Activated CD8-positive, alpha-beta T cell treated with anti-CD3 and anti-CD28 coated beads for 36 hours (primary cell): ENCODE data around the gene LRRC8B. TPM values are rescaled to one million over a fixed set of nuclear protein-coding genes. Genes with fewer than 3 reads are reported as not detected.

Experiments used
- ATAC-seq: fragments of 200-7000 bp; cut with Tn5 transposase; one replicate; pipeline ENCODE4 v1.10.0; 2021; ENCODE audit warnings: mild to moderate bottlenecking, moderate library complexity
- CTCF ChIA-PET: fragments of 350-600 bp; sonication (Branson Sonifier 250); formaldehyde crosslinking; loops from one replicate; lab custom pipeline; 2021; ENCODE audit warnings: antibody characterized with exemption; lab: Charles Lee
- POLR2A ChIA-PET: fragments of 350-600 bp; sonication (Branson Sonifier 250); formaldehyde crosslinking; loops from one replicate; lab custom pipeline; 2021; ENCODE audit warnings: antibody characterized with exemption; lab: Charles Lee
- DNase-seq: peaks from one replicate; pipeline ENCODE4 v3.0.0-alpha.2; 2020
- H3K27ac Mint-ChIP-seq: one replicate; pipeline ENCODE4 v1.8.0; 2021; ENCODE audit warnings: mild to moderate bottlenecking, mixed read lengths
- H3K27me3 Mint-ChIP-seq: one replicate; pipeline ENCODE4 v1.8.0; 2021; ENCODE audit warnings: mixed read lengths
- H3K36me3 Mint-ChIP-seq: one replicate; pipeline ENCODE4 v1.8.0; 2021; ENCODE audit warnings: low read depth, mixed read lengths
- H3K4me1 Mint-ChIP-seq: one replicate; pipeline ENCODE4 v1.8.0; 2021; ENCODE audit warnings: low read depth, mixed read lengths
- H3K4me3 Mint-ChIP-seq: one replicate; pipeline ENCODE4 v1.8.0; 2021; ENCODE audit warnings: mild to moderate bottlenecking, moderate library complexity, mixed read lengths
- H3K9me3 Mint-ChIP-seq: one replicate; pipeline ENCODE4 v1.8.0; 2021; ENCODE audit warnings: mixed read lengths
- intact Hi-C: fragments of 100-400 bp; cut with micrococcal nuclease; formaldehyde crosslinking; loops from one replicate; pipeline ENCODE4 v1.10.0; 2022
- total RNA-seq, 2 experiments: library from RNA; stranded (reverse); gene quantifications; one replicate each; pipeline ENCODE4 v1.2.3, GENCODE V29; 2021
- TF ChIP-seq, protein P1 (sequence below): fragments of 200-600 bp; IDR thresholded peaks from one replicate; pipeline ENCODE4 v1.8.0; 2022; ENCODE audit warnings: antibody characterized with exemption, mild to moderate bottlenecking

Gene LRRC8B
- total RNA-seq, 2 experiments from 2014 or later, result 24.9 to 31.7 TPM

DNA sequence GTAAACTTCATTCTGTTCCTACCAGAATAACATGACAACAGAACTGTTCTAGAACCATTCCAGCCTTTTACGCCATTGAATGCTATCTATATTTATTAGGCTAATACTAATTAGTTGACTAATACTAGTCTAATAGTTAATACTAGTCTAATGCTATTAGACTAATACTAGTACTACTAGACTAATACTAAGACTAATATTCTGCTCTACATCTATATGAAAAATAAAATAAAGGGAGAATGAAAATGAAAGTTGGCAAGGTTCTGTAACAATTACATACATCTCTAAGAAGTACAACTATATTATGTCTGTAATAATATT is 40.9 kb upstream of the LRRC8B start:
- TF ChIP-seq, protein P1, sequence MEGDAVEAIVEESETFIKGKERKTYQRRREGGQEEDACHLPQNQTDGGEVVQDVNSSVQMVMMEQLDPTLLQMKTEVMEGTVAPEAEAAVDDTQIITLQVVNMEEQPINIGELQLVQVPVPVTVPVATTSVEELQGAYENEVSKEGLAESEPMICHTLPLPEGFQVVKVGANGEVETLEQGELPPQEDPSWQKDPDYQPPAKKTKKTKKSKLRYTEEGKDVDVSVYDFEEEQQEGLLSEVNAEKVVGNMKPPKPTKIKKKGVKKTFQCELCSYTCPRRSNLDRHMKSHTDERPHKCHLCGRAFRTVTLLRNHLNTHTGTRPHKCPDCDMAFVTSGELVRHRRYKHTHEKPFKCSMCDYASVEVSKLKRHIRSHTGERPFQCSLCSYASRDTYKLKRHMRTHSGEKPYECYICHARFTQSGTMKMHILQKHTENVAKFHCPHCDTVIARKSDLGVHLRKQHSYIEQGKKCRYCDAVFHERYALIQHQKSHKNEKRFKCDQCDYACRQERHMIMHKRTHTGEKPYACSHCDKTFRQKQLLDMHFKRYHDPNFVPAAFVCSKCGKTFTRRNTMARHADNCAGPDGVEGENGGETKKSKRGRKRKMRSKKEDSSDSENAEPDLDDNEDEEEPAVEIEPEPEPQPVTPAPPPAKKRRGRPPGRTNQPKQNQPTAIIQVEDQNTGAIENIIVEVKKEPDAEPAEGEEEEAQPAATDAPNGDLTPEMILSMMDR, result no peak
- no peak overlapping the region for H3K27ac Mint-ChIP-seq
- peaks cover 15% of the 10 kb centered on the region for H3K9me3 Mint-ChIP-seq
- H3K36me3 Mint-ChIP-seq, result no peaks in the 10 kb centered on the region
- H3K4me3 Mint-ChIP-seq, result no peak overlapping the region
- peaks cover 27% of the 10 kb centered on the region for H3K4me1 Mint-ChIP-seq
- intact Hi-C loops, result loop anchor here (5.0 to 10.0 kb wide), 4 partner anchors 119 to 511 kb away; partner anchors contain the start of genes LRRC8C and ZNF326
- peaks cover 3% of the 10 kb centered on the region for H3K27me3 Mint-ChIP-seq
- POLR2A ChIA-PET, result interaction anchor here (0.6 to 1.0 kb wide), 2 partner anchors 120 to 227 kb away, joined by 3 read pairs; no protein-coding TSS in a partner anchor
- no peak for ATAC-seq
- DNase-seq, result no peak
- CTCF ChIA-PET, result interaction anchor here (0.6 to 5.1 kb wide), 46 partner anchors 9 to 510 kb away, joined by 3 to 58 read pairs (median 4); no protein-coding TSS in a partner anchor

DNA sequence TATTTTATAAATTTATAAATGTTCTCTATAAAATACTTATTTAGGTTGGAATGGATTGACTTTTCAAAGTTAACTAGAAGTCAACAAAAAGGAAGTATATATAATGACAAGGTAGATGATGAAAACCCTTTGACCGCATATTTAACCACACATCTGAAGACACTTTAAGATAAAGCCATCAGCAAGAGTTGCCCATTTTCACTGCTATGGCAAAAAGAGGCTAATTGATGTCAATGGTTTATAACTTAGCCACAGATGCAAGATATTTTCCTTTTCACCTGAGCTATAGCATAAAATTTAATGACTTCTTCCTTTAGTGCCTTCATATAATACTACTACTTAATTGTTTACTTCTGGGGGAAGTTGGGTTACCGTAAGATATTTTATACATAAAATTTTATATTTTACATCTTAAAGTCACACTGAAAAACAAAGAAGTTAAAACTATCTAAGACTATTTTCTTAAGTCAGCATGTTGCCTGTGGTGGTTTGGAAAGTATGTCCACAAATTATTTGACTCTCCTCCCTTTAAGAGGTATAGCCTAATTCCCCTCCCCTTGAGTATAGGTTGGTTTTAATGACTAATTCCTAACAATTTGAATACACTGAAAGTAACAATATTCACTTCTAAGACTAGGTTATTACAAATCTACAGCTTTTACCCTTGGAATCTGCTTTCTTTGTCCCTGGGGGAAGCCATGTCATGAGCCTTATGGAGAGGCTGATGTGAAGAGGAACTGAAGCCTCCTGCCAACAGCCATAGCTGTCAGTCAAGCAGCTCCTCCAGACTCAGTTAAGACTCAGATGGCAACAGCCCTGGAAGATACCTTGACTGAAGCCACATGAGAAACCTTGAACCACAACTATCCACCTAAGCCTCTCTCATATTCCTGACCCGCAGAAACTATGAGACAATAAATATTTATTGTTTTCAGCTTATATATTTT is 40.3 kb upstream of the LRRC8B start:
- peaks cover 31% of the 10 kb centered on the region for H3K4me1 Mint-ChIP-seq
- H3K27ac Mint-ChIP-seq, result no peak overlapping the region
- TF ChIP-seq, protein P1, result no peak
- no peak for ATAC-seq
- ChIA-PET POLR2A (interaction anchor here (0.6 to 1.0 kb wide), 3 partner anchors 75 to 226 kb away, joined by 3 read pairs; no protein-coding TSS in a partner anchor), CTCF (interaction anchor here (0.6 to 5.1 kb wide), 41 partner anchors 10 to 509 kb away, joined by 3 to 58 read pairs (median 4); no protein-coding TSS in a partner anchor)
- H3K36me3 Mint-ChIP-seq, result no peaks in the 10 kb centered on the region
- intact Hi-C loops, result loop anchor here (5.0 to 10.0 kb wide), 5 partner anchors 38 to 510 kb away; partner anchors contain the start of genes LRRC8B, LRRC8C and ZNF326
- H3K4me3 Mint-ChIP-seq, result no peak overlapping the region
- DNase-seq, result no peak
- H3K27me3 Mint-ChIP-seq, result peaks cover 3% of the 10 kb centered on the region
- peaks cover 15% of the 10 kb centered on the region for H3K9me3 Mint-ChIP-seq

DNA sequence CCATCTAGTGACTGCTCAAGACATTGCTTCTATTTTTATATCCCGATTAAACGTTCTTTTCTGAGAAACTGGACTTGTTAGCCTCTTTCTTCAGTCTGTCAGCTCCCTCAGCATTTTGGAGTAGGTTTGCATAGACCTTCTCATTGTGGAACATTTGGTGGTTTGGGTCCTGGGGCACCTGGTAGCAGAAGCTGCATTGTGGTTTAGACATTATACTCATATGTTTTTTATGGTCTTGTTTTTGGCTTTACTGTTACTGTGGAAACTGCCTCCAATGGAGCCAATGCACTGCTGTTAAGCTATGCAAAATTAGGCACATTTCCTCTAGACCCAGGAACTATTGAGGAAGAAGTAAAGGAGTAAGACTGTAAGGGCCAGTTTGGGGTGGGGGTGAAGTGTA is 36.7 kb upstream of the LRRC8B start:
- H3K36me3 Mint-ChIP-seq, result no peaks in the 10 kb centered on the region
- intact Hi-C loops, result loop anchor here (5.0 to 10.0 kb wide), 2 partner anchors 34 to 507 kb away; partner anchors contain the start of genes LRRC8B and ZNF326
- peaks cover 30% of the 10 kb centered on the region for H3K4me1 Mint-ChIP-seq
- ATAC-seq (peak; percentile 49), DNase-seq (peak; percentile 58)
- TF ChIP-seq, protein P1, result no peak
- H3K27ac Mint-ChIP-seq, result no peak overlapping the region
- H3K27me3 Mint-ChIP-seq, result peaks cover 3% of the 10 kb centered on the region
- no peak overlapping the region for H3K4me3 Mint-ChIP-seq
- POLR2A ChIA-PET, result no interaction called here
- CTCF ChIA-PET, result interaction anchor here (0.9 to 1.8 kb wide), 2 partner anchors 25 to 52 kb away, joined by 3 to 5 read pairs; no protein-coding TSS in a partner anchor
- peaks cover under 1% of the 10 kb centered on the region for H3K9me3 Mint-ChIP-seq

DNA sequence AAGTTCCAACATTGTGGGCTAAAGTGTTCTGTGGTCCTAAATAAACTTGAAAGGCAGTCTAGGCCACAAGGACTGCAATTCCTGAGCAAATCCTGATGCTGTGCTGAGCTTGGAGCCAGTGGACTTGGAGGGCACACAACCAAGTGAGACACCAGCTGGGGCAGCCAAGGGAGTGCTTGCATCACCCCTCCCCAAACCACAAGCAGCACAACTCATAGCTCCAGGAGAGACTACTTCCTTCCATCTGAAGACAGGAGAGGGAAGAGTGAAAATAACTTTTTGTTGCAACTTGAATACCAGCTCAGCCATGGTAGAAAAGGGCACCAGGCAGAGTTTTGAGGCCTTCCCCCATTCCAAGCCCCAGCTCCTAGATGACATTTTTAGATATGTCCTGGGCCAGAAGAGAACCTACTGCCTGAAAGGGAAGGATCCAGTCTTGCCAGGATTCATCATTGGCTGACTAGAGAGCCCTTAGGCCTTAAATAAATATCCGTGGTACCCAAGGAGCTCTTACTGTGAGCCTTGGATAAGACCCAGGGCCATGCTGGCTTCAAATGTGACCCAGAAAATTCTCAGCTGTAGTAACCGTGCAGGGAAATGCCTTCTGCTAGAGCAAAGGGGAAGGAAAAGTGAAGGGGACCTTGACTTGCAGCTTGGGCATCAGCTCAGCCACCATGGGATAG is 35.4 kb upstream of the LRRC8B start:
- TF ChIP-seq, protein P1, result no peak
- Mint-ChIP-seq H3K4me1 (peaks cover 22% of the 10 kb centered on the region), H3K9me3 (peaks cover 1% of the 10 kb centered on the region), H3K36me3 (no peaks in the 10 kb centered on the region), H3K4me3 (no peak overlapping the region), H3K27me3 (peaks cover 3% of the 10 kb centered on the region), H3K27ac (no peak overlapping the region)
- DNase-seq (no peak), ATAC-seq (no peak)
- POLR2A ChIA-PET, result interaction anchor here (0.8 kb wide), 1 partner anchor 119 kb away, joined by 4 read pairs; no protein-coding TSS in a partner anchor
- CTCF ChIA-PET, result interaction anchor here (0.8 to 1.8 kb wide), 6 partner anchors 15 to 273 kb away, joined by 3 to 5 read pairs (median 3); no protein-coding TSS in a partner anchor
- intact Hi-C loops, result loop anchor here (5.0 to 10.0 kb wide), 2 partner anchors 33 to 506 kb away; partner anchors contain the start of genes LRRC8B and ZNF326
